Panc1 (cell line): ENCODE results near the gene IGDCC3. TPM values are rescaled to one million over a fixed set of nuclear protein-coding genes. Genes with fewer than 3 reads are reported as not detected.

Experiments
- ATAC-seq: fragments of 200-7000 bp; cut with Tn5 transposase; 2 replicates; pipeline ENCODE4 v1.9.1; 2020; ENCODE audit warnings: mild to moderate bottlenecking, moderate library complexity
- BruUV-seq: library from RNA; stranded (reverse); fragments of 400-500 nt; replicated peaks from 2 replicates; lab custom pipeline; 2021; lab: Mats Ljungman, UMichigan
- CTCF ChIA-PET: fragments of 300-600 bp; sonication (Branson Sonifier 250); formaldehyde crosslinking; loops from one replicate; lab custom pipeline; 2022; ENCODE audit warnings: antibody characterized with exemption; lab: Charles Lee
- POLR2A ChIA-PET: fragments of 300-600 bp; sonication (Branson Sonifier 250); formaldehyde crosslinking; loops from one replicate; lab custom pipeline; 2022; ENCODE audit warnings: antibody characterized with exemption; lab: Charles Lee
- DNase-seq: peaks from one replicate; pipeline ENCODE4 v3.0.0-alpha.2; 2010; ENCODE audit warnings: low read depth, low spot score
- H3K27ac ChIP-seq: 2 replicates; pipeline ENCODE4 v1.5.1; 2011; ENCODE audit warnings: mild to moderate bottlenecking, low read length, inconsistent platforms
- H3K27me3 ChIP-seq: fragments of 200-500 bp; sonication (Bioruptor generic); 2 replicates; pipeline ENCODE4 v1.6.0; 2014; ENCODE audit warnings: low read length, inconsistent platforms; ENCODE audit not compliant: control insufficient read depth, insufficient read depth
- H3K36me3 ChIP-seq: fragments of 200-500 bp; sonication (Bioruptor generic); 2 replicates; pipeline ENCODE4 v1.5.1; 2014; ENCODE audit warnings: inconsistent platforms, mild to moderate bottlenecking, low read length, moderate library complexity; ENCODE audit not compliant: control insufficient read depth, insufficient read depth
- H3K4me1 ChIP-seq: 2 replicates; pipeline ENCODE4 v1.5.1; 2011; ENCODE audit warnings: inconsistent platforms, mild to moderate bottlenecking, low read length, moderate library complexity; ENCODE audit not compliant: control insufficient read depth, insufficient read depth
- H3K4me3 ChIP-seq, 2 experiments: 2 replicates each; pipeline ENCODE4 v1.5.1; 2011 to 2012; ENCODE audit warnings: low read depth in 2 of 2, low read length in 2 of 2, mild to moderate bottlenecking in 2 of 2, inconsistent platforms in 1 of 2, moderate library complexity in 1 of 2
- H3K9me3 ChIP-seq: fragments of 200-500 bp; sonication (Bioruptor generic); 2 replicates; pipeline ENCODE4 v1.5.1; 2014; ENCODE audit warnings: low read depth, mild to moderate bottlenecking, inconsistent platforms, low read length, moderate library complexity; ENCODE audit not compliant: control insufficient read depth, insufficient read depth
- POLR2AphosphoS5 ChIP-seq: IDR thresholded peaks from 2 replicates; pipeline ENCODE4 v1.6.1; 2012; ENCODE audit warnings: mild to moderate bottlenecking, low read depth, low read length, moderate library complexity
- SIN3A ChIP-seq: IDR thresholded peaks from 2 replicates; pipeline ENCODE4 v1.6.1; 2012; ENCODE audit warnings: low read depth, mild to moderate bottlenecking, low read length, moderate library complexity, borderline replicate concordance; ENCODE audit not compliant: insufficient read depth
- TCF7L2 ChIP-seq: IDR thresholded peaks from 2 replicates; pipeline ENCODE4 v1.6.1; 2011; ENCODE audit warnings: mild to moderate bottlenecking, low read depth, low read length, inconsistent platforms
- in situ Hi-C: cut with HindIII; loops from 2 replicates; pipeline ENCODE4 v1.10.0; 2016; ENCODE audit warnings: low sequenced_read_pairs, low pct_unique_long_range_greater_than_20kb
- intact Hi-C: fragments of 100-400 bp; cut with micrococcal nuclease; formaldehyde crosslinking; loops from one replicate; pipeline ENCODE4 v1.10.0; 2022; ENCODE audit not compliant: unreplicated experiment
- total RNA-seq: library from RNA; stranded (reverse); gene quantifications from one replicate; pipeline ENCODE4 v1.2.1, GENCODE V29; 2021; ENCODE audit not compliant: unreplicated experiment
- TF ChIP-seq, protein P1 (sequence below), 2 experiments: IDR thresholded peaks; 2 replicates each; pipeline ENCODE4 v1.6.1; 2011 to 2012; ENCODE audit warnings: low read depth in 2 of 2, control low read depth in 1 of 2, low read length in 1 of 2, mild to moderate bottlenecking in 1 of 2, moderate library complexity in 1 of 2; ENCODE audit not compliant: insufficient read depth in 1 of 2
- TF ChIP-seq, protein P2 (sequence below): fragments of 450-650 bp; IDR thresholded peaks from 2 replicates; pipeline ENCODE4 v1.5.1; 2017; ENCODE audit warnings: mild to moderate bottlenecking

IGDCC3 gene
- total RNA-seq, 1 experiment from 2014 or later = 0.18 TPM

GRCh38 chr15:65369212-65369547 lies 8.6 kb downstream of the IGDCC3 start:
- DNase-seq (no peak), ATAC-seq (no peak)
- Histone ChIP-seq H3K36me3 (no peaks in the 10 kb centered on the region), H3K4me1 (no peaks in the 10 kb centered on the region), H3K9me3 (no peaks in the 10 kb centered on the region), H3K4me3 (no peak overlapping the region), H3K27me3 (no peaks in the 10 kb centered on the region), H3K27ac (no peak overlapping the region)
- TF ChIP-seq, protein P1, sequence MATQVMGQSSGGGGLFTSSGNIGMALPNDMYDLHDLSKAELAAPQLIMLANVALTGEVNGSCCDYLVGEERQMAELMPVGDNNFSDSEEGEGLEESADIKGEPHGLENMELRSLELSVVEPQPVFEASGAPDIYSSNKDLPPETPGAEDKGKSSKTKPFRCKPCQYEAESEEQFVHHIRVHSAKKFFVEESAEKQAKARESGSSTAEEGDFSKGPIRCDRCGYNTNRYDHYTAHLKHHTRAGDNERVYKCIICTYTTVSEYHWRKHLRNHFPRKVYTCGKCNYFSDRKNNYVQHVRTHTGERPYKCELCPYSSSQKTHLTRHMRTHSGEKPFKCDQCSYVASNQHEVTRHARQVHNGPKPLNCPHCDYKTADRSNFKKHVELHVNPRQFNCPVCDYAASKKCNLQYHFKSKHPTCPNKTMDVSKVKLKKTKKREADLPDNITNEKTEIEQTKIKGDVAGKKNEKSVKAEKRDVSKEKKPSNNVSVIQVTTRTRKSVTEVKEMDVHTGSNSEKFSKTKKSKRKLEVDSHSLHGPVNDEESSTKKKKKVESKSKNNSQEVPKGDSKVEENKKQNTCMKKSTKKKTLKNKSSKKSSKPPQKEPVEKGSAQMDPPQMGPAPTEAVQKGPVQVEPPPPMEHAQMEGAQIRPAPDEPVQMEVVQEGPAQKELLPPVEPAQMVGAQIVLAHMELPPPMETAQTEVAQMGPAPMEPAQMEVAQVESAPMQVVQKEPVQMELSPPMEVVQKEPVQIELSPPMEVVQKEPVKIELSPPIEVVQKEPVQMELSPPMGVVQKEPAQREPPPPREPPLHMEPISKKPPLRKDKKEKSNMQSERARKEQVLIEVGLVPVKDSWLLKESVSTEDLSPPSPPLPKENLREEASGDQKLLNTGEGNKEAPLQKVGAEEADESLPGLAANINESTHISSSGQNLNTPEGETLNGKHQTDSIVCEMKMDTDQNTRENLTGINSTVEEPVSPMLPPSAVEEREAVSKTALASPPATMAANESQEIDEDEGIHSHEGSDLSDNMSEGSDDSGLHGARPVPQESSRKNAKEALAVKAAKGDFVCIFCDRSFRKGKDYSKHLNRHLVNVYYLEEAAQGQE (IDR thresholded peaks at IDR 0.05; ENCODE audit: insufficient read depth in 1 of 2, low read depth in 2 of 2, low read length in 1 of 2) = no peak
- TF ChIP-seq, protein P2, sequence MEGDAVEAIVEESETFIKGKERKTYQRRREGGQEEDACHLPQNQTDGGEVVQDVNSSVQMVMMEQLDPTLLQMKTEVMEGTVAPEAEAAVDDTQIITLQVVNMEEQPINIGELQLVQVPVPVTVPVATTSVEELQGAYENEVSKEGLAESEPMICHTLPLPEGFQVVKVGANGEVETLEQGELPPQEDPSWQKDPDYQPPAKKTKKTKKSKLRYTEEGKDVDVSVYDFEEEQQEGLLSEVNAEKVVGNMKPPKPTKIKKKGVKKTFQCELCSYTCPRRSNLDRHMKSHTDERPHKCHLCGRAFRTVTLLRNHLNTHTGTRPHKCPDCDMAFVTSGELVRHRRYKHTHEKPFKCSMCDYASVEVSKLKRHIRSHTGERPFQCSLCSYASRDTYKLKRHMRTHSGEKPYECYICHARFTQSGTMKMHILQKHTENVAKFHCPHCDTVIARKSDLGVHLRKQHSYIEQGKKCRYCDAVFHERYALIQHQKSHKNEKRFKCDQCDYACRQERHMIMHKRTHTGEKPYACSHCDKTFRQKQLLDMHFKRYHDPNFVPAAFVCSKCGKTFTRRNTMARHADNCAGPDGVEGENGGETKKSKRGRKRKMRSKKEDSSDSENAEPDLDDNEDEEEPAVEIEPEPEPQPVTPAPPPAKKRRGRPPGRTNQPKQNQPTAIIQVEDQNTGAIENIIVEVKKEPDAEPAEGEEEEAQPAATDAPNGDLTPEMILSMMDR = no peak
- no peak for TF ChIP-seq SIN3A
- TF ChIP-seq TCF7L2 = no peak
- TF ChIP-seq POLR2AphosphoS5 = no peak
- POLR2A ChIA-PET = no interaction called here
- CTCF ChIA-PET = interaction anchor here (0.8 kb wide), 1 partner anchor 16 kb away, joined by 5 read pairs; no protein-coding TSS in a partner anchor
- in situ Hi-C loops = no loop called here
- no TSS peak for BruUV-seq
- intact Hi-C loops = no loop called here

DNA sequence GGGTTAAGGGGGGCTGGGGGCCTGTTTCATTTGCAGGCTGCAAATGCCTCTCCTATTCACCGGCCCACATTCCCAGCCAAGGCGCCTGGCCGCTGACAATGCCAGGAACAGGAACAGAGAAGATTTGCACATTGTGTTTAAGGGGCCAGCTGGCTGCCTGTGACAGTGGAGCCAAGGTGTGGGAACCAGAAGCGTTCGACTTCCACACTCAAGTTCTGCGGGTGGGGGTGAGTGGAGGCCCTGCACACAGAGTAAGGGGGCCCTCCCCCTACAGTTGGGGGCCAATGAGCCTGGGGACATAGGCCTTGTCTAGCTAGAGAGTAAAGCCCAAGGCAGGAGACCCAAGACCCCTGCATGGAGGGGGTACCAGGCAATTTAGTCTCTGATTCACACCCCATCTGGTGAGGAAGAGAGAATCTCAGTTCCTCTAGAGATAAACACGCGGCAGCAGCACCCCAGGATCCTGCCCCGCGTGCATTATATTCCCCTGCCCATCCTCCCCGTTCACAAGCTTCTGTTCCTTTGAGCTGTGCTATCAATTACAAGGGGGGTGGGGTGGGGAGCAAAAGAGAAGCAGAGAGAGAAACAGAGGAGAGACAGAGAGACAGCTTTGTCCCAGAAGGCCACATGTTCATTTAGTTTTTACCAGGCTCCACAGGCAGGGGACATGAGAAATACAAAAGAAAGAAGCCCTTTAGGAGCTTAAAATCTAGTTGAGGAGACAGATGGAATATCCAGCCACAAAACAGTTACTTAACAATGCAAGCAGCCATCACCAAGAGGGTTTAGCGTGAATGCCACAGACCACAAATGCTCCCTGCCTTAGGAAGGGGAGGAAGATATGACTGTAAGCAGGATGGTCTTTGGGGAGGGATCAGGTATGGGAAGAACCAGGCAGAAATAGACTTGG lies 9.2 kb downstream of the IGDCC3 start:
- no peaks in the 10 kb centered on the region for H3K4me1 ChIP-seq
- no peaks in the 10 kb centered on the region for H3K9me3 ChIP-seq
- H3K4me3 ChIP-seq = no peak overlapping the region
- no peaks in the 10 kb centered on the region for H3K27me3 ChIP-seq
- in situ Hi-C loops = no loop called here
- TF ChIP-seq SIN3A = no peak
- TF ChIP-seq POLR2AphosphoS5 = no peak
- BruUV-seq = no TSS peak
- intact Hi-C loops = no loop called here
- H3K27ac ChIP-seq = no peak overlapping the region
- DNase-seq = no peak
- ChIA-PET CTCF (interaction anchor here (0.8 kb wide), 1 partner anchor 16 kb away, joined by 5 read pairs; no protein-coding TSS in a partner anchor), POLR2A (no interaction called here)
- H3K36me3 ChIP-seq = no peaks in the 10 kb centered on the region
- ATAC-seq = no peak
